ENCODE data around the gene BTBD10.

Gene BTBD10

GRCh38 chr11:13449522-13449921, 13.5 kb downstream of the BTBD10 start:
- no peak for ATAC-seq
- TF ChIP-seq TOX (CRISPR knock-in tag; IDR thresholded peaks at IDR 0.05; ENCODE audit: borderline replicate concordance) (no peak), CREB5 (CRISPR knock-in tag; IDR thresholded peaks at IDR 0.05; ENCODE audit: low read depth) (no peak)

DNA sequence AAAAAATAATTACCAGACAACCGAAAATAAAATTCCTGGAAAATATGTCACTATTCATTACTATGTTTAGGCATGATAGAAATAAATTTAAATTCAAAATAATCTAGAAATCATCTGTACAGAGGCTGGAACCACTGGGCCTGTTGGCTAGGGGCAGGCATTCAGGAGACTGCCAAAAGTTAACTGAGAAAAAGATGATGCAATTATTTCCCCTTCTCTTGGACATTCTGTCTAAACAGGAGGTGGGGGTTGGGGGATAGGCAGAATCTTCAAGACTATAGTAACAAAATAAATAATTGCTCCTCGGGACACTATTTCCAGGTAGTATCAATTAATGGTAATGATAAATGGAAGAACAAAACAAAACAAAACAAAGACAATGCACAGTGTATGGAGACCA, 14.1 kb downstream of the BTBD10 start:
- ATAC-seq, result no peak
- TF ChIP-seq, protein P1, sequence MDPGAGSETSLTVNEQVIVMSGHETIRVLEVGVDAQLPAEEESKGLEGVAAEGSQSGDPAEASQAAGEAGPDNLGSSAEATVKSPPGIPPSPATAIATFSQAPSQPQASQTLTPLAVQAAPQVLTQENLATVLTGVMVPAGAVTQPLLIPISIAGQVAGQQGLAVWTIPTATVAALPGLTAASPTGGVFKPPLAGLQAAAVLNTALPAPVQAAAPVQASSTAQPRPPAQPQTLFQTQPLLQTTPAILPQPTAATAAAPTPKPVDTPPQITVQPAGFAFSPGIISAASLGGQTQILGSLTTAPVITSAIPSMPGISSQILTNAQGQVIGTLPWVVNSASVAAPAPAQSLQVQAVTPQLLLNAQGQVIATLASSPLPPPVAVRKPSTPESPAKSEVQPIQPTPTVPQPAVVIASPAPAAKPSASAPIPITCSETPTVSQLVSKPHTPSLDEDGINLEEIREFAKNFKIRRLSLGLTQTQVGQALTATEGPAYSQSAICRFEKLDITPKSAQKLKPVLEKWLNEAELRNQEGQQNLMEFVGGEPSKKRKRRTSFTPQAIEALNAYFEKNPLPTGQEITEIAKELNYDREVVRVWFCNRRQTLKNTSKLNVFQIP (CRISPR knock-in tag; IDR thresholded peaks at IDR 0.05; ENCODE audit: borderline replicate concordance, low read depth), result no peak
- TF ChIP-seq, protein P2, sequence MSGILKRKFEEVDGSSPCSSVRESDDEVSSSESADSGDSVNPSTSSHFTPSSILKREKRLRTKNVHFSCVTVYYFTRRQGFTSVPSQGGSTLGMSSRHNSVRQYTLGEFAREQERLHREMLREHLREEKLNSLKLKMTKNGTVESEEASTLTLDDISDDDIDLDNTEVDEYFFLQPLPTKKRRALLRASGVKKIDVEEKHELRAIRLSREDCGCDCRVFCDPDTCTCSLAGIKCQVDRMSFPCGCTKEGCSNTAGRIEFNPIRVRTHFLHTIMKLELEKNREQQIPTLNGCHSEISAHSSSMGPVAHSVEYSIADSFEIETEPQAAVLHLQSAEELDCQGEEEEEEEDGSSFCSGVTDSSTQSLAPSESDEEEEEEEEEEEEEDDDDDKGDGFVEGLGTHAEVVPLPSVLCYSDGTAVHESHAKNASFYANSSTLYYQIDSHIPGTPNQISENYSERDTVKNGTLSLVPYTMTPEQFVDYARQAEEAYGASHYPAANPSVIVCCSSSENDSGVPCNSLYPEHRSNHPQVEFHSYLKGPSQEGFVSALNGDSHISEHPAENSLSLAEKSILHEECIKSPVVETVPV (CRISPR knock-in tag; IDR thresholded peaks at IDR 0.05), result no peak
- TF ChIP-seq ZC3H10 (CRISPR knock-in tag; IDR thresholded peaks at IDR 0.05) (no peak), TOX (CRISPR knock-in tag; IDR thresholded peaks at IDR 0.05; ENCODE audit: borderline replicate concordance) (no peak), ZFP30 (CRISPR knock-in tag; IDR thresholded peaks at IDR 0.05) (no peak), OSR1 (CRISPR knock-in tag; IDR thresholded peaks at IDR 0.05) (no peak), BACH2 (CRISPR knock-in tag; IDR thresholded peaks at IDR 0.05; ENCODE audit: borderline replicate concordance) (no peak), PPARA (CRISPR knock-in tag; IDR thresholded peaks at IDR 0.05; ENCODE audit: borderline replicate concordance) (no peak), GLIS3 (CRISPR knock-in tag; IDR thresholded peaks at IDR 0.05) (no peak), TCF4 (CRISPR knock-in tag; IDR thresholded peaks at IDR 0.05; ENCODE audit: borderline replicate concordance) (no peak), SNAI2 (CRISPR knock-in tag; IDR thresholded peaks at IDR 0.05) (no peak), CSDC2 (CRISPR knock-in tag; IDR thresholded peaks at IDR 0.05) (no peak), ARNTL (CRISPR knock-in tag; IDR thresholded peaks at IDR 0.05; ENCODE audit: borderline replicate concordance, low read depth) (no peak), ZNF565 (CRISPR knock-in tag; conservative IDR thresholded peaks at IDR 0.05; ENCODE audit: low read depth) (no peak), ZFP3 (CRISPR knock-in tag; IDR thresholded peaks at IDR 0.05) (no peak), RARB (CRISPR knock-in tag; IDR thresholded peaks at IDR 0.05) (no peak)
- TF ChIP-seq, protein P3, sequence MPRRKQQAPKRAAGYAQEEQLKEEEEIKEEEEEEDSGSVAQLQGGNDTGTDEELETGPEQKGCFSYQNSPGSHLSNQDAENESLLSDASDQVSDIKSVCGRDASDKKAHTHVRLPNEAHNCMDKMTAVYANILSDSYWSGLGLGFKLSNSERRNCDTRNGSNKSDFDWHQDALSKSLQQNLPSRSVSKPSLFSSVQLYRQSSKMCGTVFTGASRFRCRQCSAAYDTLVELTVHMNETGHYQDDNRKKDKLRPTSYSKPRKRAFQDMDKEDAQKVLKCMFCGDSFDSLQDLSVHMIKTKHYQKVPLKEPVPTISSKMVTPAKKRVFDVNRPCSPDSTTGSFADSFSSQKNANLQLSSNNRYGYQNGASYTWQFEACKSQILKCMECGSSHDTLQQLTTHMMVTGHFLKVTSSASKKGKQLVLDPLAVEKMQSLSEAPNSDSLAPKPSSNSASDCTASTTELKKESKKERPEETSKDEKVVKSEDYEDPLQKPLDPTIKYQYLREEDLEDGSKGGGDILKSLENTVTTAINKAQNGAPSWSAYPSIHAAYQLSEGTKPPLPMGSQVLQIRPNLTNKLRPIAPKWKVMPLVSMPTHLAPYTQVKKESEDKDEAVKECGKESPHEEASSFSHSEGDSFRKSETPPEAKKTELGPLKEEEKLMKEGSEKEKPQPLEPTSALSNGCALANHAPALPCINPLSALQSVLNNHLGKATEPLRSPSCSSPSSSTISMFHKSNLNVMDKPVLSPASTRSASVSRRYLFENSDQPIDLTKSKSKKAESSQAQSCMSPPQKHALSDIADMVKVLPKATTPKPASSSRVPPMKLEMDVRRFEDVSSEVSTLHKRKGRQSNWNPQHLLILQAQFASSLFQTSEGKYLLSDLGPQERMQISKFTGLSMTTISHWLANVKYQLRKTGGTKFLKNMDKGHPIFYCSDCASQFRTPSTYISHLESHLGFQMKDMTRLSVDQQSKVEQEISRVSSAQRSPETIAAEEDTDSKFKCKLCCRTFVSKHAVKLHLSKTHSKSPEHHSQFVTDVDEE (CRISPR knock-in tag; IDR thresholded peaks at IDR 0.05), result no peak

GRCh38 chr11:13446444-13446843, 16.6 kb downstream of the BTBD10 start:
- ATAC-seq, result peak; percentile 46; the same call in 1 of the 3 replicates
- TF ChIP-seq PATZ1 (CRISPR knock-in tag; IDR thresholded peaks at IDR 0.05; ENCODE audit: borderline replicate concordance) (no peak), ZFP30 (CRISPR knock-in tag; IDR thresholded peaks at IDR 0.05) (no peak), ISL1 (CRISPR knock-in tag; IDR thresholded peaks at IDR 0.05) (no peak), TOX (CRISPR knock-in tag; IDR thresholded peaks at IDR 0.05; ENCODE audit: borderline replicate concordance) (no peak), TCF4 (CRISPR knock-in tag; IDR thresholded peaks at IDR 0.05; ENCODE audit: borderline replicate concordance) (no peak), ARNTL (CRISPR knock-in tag; IDR thresholded peaks at IDR 0.05; ENCODE audit: borderline replicate concordance, low read depth) (no peak), GLIS3 (CRISPR knock-in tag; IDR thresholded peaks at IDR 0.05) (no peak), ZC3H10 (CRISPR knock-in tag; IDR thresholded peaks at IDR 0.05) (no peak), ZNF8 (CRISPR knock-in tag; IDR thresholded peaks at IDR 0.05) (no peak), CREB5 (CRISPR knock-in tag; IDR thresholded peaks at IDR 0.05; ENCODE audit: low read depth) (no peak)
- TF ChIP-seq, protein P1 (CRISPR knock-in tag; IDR thresholded peaks at IDR 0.05; ENCODE audit: borderline replicate concordance, low read depth), result no peak
- TF ChIP-seq, protein P3 (CRISPR knock-in tag; IDR thresholded peaks at IDR 0.05), result no peak

Data from SK-N-SH treated with all-trans-retinoic acid at 6 μM for 48 hours (cell line).